Immature natural killer cell (primary cell): ENCODE measurements around the gene PDSS2. TPM values are rescaled to one million over a fixed set of nuclear protein-coding genes. Genes with fewer than 3 reads are reported as not detected.
"Not testable (repeated sequence)": the region's sequence is repeated elsewhere in the genome, so short reads cannot be mapped to it uniquely, and the experiment has no call there.

ENCODE experiments used
- DNase-seq, 3 donors: peaks; one replicate each; pipeline ENCODE4 v3.0.0; 2022; ENCODE audit warnings: mixed read lengths in 1 of 3
- H3K27ac Mint-ChIP-seq, 6 donors: one replicate each; pipeline ENCODE4 v1.8.0; 2020; ENCODE audit warnings: mixed read lengths in 6 of 6, mild to moderate bottlenecking in 5 of 6, inconsistent platforms in 4 of 6, moderate library complexity in 3 of 6
- H3K27me3 Mint-ChIP-seq, 3 donors: one replicate each; pipeline ENCODE4 v1.8.0; 2020 to 2021; ENCODE audit warnings: low read depth in 3 of 3, mild to moderate bottlenecking in 3 of 3, mixed read lengths in 3 of 3, moderate library complexity in 3 of 3, inconsistent platforms in 1 of 3
- H3K36me3 Mint-ChIP-seq, 3 donors: one replicate each; pipeline ENCODE4 v1.8.0; 2020; ENCODE audit warnings: mixed read lengths in 3 of 3, inconsistent platforms in 2 of 3, mild to moderate bottlenecking in 2 of 3
- H3K4me1 Mint-ChIP-seq, 2 donors: one replicate each; pipeline ENCODE4 v1.8.0; 2020; ENCODE audit warnings: inconsistent platforms in 2 of 2, mild to moderate bottlenecking in 2 of 2, mixed read lengths in 2 of 2, moderate library complexity in 1 of 2
- H3K4me3 Mint-ChIP-seq, 5 donors: one replicate each; pipeline ENCODE4 v1.8.0; 2020; ENCODE audit warnings: mild to moderate bottlenecking in 5 of 5, mixed read lengths in 5 of 5, inconsistent platforms in 3 of 5, moderate library complexity in 3 of 5
- H3K9me3 Mint-ChIP-seq, 6 donors: one replicate each; pipeline ENCODE4 v1.8.0; 2020; ENCODE audit warnings: mild to moderate bottlenecking in 6 of 6, mixed read lengths in 6 of 6, inconsistent platforms in 4 of 6, moderate library complexity in 3 of 6
- polyA plus RNA-seq, 3 donors: library from polyadenylated mRNA; unstranded; fragments of 300-500 nt; fragmentation: Illumina TruSeq; gene quantifications; one replicate each; pipeline ENCODE4 v1.2.3, GENCODE V29; 2021

Gene PDSS2
- polyA plus RNA-seq, 3 donors from 2014 or later, result 10.2 to 11.5 (median 11.0) TPM

GRCh38 chr6:107180099-107180498, 279.3 kb downstream of the PDSS2 start:
- Mint-ChIP-seq H3K4me3 (no peak overlapping the region), H3K36me3 (peaks cover 0 to 6% (median 4%) of the 10 kb centered on the region in 3 donors), H3K9me3 (no peaks in the 10 kb centered on the region), H3K4me1 (no peaks in the 10 kb centered on the region), H3K27me3 (no peaks in the 10 kb centered on the region), H3K27ac (no peak overlapping the region)
- no peak for DNase-seq

DNA sequence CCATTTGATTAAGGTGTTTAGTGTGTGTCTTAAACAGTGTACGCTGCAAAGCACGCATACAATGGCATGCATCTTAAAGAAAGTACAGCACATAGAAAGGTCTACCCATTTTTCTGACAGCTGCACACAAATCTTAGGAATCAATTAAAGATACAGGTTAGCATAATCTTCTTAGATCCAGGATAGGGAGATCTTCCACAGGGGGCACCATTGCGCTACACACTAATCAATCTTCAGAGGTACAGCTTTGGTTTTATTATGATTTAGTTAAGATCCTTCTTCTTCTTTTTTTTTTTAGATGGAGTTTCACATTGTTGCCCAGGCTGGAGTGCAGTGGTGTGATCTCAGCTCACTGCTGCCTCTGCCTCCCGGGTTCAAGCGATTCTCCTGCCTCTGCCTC, 280.4 kb downstream of the PDSS2 start:
- H3K4me3 Mint-ChIP-seq, result no peak overlapping the region
- H3K4me1 Mint-ChIP-seq, result no peaks in the 10 kb centered on the region
- no peaks in the 10 kb centered on the region for H3K9me3 Mint-ChIP-seq
- no peak for DNase-seq
- peaks cover 0 to 3% (median 0%) of the 10 kb centered on the region in 3 donors for H3K27me3 Mint-ChIP-seq
- peaks cover 5 to 9% (median 6%) of the 10 kb centered on the region in 3 donors for H3K36me3 Mint-ChIP-seq
- H3K27ac Mint-ChIP-seq, result no peak overlapping the region

DNA sequence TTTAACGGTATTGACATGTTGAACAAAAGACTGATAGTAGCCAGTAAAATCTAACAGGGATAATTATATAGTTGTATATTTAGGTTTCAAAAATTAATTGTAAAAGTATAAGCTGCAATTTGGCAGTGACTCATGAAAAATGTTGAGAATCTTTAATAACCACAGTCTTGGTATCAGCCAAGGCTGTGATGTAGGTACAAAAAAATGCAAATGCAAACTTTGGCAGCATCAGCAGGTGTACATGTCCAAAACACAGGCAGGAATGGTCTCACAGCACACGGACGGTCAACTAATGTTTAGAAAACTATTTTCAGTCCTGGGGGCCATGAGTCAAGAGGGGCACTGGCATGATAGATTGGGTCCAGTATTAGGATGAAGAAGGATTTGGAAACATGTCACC, 285.6 kb downstream of the PDSS2 start:
- H3K4me1 Mint-ChIP-seq, result no peaks in the 10 kb centered on the region
- peaks cover 0 to 3% (median 0%) of the 10 kb centered on the region in 3 donors for H3K27me3 Mint-ChIP-seq
- DNase-seq, result no peak
- peaks cover 5 to 19% (median 11%) of the 10 kb centered on the region in 3 donors for H3K36me3 Mint-ChIP-seq
- peak overlapping the region in 1 of 6 donors; percentile 55 for H3K27ac Mint-ChIP-seq
- no peak overlapping the region for H3K4me3 Mint-ChIP-seq
- peaks cover 0 to 4% (median 0%) of the 10 kb centered on the region in 6 donors for H3K9me3 Mint-ChIP-seq

DNA sequence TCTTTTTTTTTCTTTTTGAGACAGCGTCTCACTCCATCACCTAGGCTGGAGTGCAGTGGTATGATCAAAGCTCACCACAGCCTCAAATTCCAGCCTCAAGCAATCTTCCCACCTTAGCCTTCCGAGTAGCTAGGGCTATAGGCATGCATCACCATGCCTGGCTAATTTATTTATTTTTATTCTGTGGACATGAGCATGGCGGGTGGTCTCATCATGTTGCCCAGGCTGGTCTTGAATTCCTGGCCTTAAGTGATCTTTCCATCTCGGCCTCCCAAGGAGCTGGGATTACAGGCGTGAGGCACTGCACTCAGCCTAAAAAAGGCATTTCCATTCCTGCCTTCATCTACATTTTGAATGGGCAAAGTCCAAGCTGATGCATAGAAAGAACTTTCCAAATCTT, 287.9 kb downstream of the PDSS2 start:
- DNase-seq, result no peak
- H3K36me3 Mint-ChIP-seq, result peaks cover 5 to 19% (median 11%) of the 10 kb centered on the region in 3 donors
- H3K27ac Mint-ChIP-seq, result no peak overlapping the region
- peaks cover 0 to 3% (median 0%) of the 10 kb centered on the region in 3 donors for H3K27me3 Mint-ChIP-seq
- peaks cover 0 to 5% (median 0%) of the 10 kb centered on the region in 6 donors for H3K9me3 Mint-ChIP-seq
- no peak overlapping the region for H3K4me3 Mint-ChIP-seq
- no peaks in the 10 kb centered on the region for H3K4me1 Mint-ChIP-seq

- H3K27ac Mint-ChIP-seq, H3K9me3 Mint-ChIP-seq, H3K4me1 Mint-ChIP-seq, DNase-seq, H3K27me3 Mint-ChIP-seq, H3K36me3 Mint-ChIP-seq, H3K4me3 Mint-ChIP-seq: not testable (repeated sequence)
Measured at GRCh38 chr6:107164299-107164698, 295.1 kb downstream of the PDSS2 start.

DNA sequence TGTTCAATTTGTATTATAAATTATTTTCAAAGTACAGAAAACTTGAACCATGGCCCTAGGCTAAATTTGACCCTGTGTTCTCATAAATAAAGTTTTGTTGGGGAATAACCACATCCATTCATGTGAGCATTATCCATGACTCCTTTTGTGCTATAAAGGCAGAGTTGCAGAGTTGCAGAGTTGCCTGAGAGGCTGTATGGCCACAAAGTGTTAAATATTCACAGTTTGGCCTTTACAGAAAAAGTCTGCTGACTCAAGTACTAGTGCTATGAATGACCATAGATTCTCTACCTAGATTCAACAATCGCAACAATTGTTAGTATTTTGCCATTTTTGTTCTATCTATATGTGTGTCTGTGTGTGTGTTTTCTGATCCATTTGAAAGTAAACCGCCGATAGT, 297.8 kb downstream of the PDSS2 start:
- DNase-seq, result no peak
- Mint-ChIP-seq H3K9me3 (no peaks in the 10 kb centered on the region), H3K27me3 (no peaks in the 10 kb centered on the region), H3K4me3 (no peak overlapping the region), H3K36me3 (no peaks in the 10 kb centered on the region), H3K27ac (no peak overlapping the region), H3K4me1 (no peaks in the 10 kb centered on the region)

DNA sequence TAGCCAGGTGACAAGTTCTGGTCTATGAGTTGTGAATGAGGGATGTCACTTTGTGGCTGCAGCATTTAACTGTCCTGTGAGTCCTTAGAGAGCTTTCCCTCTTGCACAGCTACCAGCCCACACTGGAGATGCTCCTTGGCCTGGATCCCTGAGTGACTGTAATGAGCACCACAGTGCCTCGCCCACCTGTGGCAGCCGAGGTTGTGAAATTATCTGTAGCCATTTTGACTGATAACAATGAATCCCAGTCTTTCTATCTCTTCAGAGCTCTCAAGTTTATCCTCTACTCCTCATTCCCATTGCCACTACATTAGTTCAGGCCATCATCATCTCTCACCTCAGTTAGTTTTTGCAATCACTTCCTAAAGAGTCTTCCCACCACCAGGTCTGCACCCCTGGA, 302.7 kb downstream of the PDSS2 start:
- H3K36me3 Mint-ChIP-seq, result peaks cover 0 to 3% (median 0%) of the 10 kb centered on the region in 3 donors

GRCh38 chr6:107154801-107155160, 304.6 kb downstream of the PDSS2 start:
- Mint-ChIP-seq H3K27ac (peak overlapping the region in 1 of 6 donors; percentile 14), H3K36me3 (peaks cover 0 to 4% (median 3%) of the 10 kb centered on the region in 3 donors), H3K9me3 (no peaks in the 10 kb centered on the region), H3K4me3 (no peak overlapping the region), H3K4me1 (no peaks in the 10 kb centered on the region), H3K27me3 (peaks cover 1 to 2% (median 2%) of the 10 kb centered on the region in 3 donors)
- DNase-seq, result no peak

More for the DNA sequence above, 302.7 kb downstream of the PDSS2 start:
- Mint-ChIP-seq H3K4me3 (no peak overlapping the region), H3K27me3 (peaks cover 0 to 2% (median 0%) of the 10 kb centered on the region in 3 donors), H3K27ac (no peak overlapping the region), H3K9me3 (no peaks in the 10 kb centered on the region), H3K4me1 (no peaks in the 10 kb centered on the region)
- DNase-seq, result no peak

DNA sequence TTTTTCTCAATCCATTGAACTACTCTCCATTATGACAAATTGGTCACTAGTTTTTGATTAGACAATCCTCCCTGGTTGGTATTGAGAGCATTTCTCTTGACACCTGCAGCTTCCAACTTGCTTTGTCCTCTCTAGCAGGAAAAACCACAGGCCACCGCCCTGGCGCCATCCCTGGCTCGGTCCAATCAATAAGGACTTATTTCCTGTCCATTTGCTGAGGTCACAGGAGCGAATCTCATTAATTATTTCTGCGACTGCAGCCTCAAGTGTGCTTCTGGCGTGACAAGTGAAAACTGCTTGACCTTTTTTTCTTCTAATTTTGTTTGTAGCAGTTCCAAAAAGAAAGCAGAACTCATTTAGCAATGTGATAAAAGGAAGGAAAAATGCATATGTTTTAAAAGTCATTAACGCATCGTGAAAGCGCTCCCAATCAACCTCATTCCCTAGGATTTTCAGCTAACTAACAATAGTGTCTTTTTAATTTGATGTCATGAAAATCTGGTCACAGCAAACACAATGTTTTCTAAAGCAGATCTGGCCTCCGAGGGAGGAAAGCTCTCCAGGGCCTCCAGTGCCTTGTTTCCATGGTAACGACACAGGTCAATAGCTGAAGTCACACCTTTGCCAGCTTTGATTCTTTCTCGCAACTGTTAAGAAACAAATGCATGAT, 305.1 kb downstream of the PDSS2 start:
- H3K27me3 Mint-ChIP-seq, result peaks cover 1 to 2% (median 2%) of the 10 kb centered on the region in 3 donors
- peaks cover 0 to 4% (median 3%) of the 10 kb centered on the region in 3 donors for H3K36me3 Mint-ChIP-seq
- H3K4me1 Mint-ChIP-seq, result no peaks in the 10 kb centered on the region
- no peaks in the 10 kb centered on the region for H3K9me3 Mint-ChIP-seq
- no peak for DNase-seq
- H3K4me3 Mint-ChIP-seq, result no peak overlapping the region
- peak overlapping the region in 1 of 6 donors; percentile 14 for H3K27ac Mint-ChIP-seq

GRCh38 chr6:107152638-107153430, 306.5 kb downstream of the PDSS2 start:
- peaks cover 1 to 2% (median 2%) of the 10 kb centered on the region in 3 donors for H3K27me3 Mint-ChIP-seq
- H3K4me3 Mint-ChIP-seq, result no peak overlapping the region
- no peaks in the 10 kb centered on the region for H3K4me1 Mint-ChIP-seq
- no peaks in the 10 kb centered on the region for H3K9me3 Mint-ChIP-seq
- H3K36me3 Mint-ChIP-seq, result peaks cover 3 to 4% (median 3%) of the 10 kb centered on the region in 3 donors
- H3K27ac Mint-ChIP-seq, result no peak overlapping the region
- DNase-seq, result no peak

DNA sequence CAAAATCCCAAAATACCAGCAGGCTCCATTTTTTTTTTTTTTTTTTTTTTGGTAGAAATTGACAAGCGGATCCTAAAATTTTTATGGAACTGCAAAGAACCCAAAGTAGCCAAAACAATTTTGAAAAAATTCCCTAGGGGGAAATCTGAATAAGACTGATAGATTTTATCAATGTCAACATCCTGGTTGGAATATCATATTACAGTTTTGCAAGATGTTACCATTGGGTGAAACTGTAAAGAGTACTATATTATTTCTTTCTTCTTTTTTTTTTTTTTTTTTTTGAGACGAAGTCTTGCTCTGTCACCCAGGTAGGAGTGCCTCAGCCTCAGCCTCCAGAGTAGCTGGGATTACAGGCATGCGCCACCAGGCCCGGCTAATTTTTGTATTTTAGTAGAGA, 314.7 kb downstream of the PDSS2 start:
- H3K9me3 Mint-ChIP-seq, result no peaks in the 10 kb centered on the region
- H3K4me1 Mint-ChIP-seq, result no peaks in the 10 kb centered on the region
- H3K36me3 Mint-ChIP-seq, result peaks cover 0 to 8% (median 0%) of the 10 kb centered on the region in 3 donors
- no peak overlapping the region for H3K27ac Mint-ChIP-seq
- no peaks in the 10 kb centered on the region for H3K27me3 Mint-ChIP-seq
- no peak overlapping the region for H3K4me3 Mint-ChIP-seq
- no peak for DNase-seq

- no peaks in the 10 kb centered on the region for H3K4me1 Mint-ChIP-seq
- H3K9me3 Mint-ChIP-seq, result no peaks in the 10 kb centered on the region
- no peak overlapping the region for H3K4me3 Mint-ChIP-seq
- H3K27ac Mint-ChIP-seq, result no peak overlapping the region
- no peak for DNase-seq
- peaks cover 0 to 8% (median 0%) of the 10 kb centered on the region in 3 donors for H3K36me3 Mint-ChIP-seq
- no peaks in the 10 kb centered on the region for H3K27me3 Mint-ChIP-seq
Measured at GRCh38 chr6:107144014-107144413, 315.4 kb downstream of the PDSS2 start.

DNA sequence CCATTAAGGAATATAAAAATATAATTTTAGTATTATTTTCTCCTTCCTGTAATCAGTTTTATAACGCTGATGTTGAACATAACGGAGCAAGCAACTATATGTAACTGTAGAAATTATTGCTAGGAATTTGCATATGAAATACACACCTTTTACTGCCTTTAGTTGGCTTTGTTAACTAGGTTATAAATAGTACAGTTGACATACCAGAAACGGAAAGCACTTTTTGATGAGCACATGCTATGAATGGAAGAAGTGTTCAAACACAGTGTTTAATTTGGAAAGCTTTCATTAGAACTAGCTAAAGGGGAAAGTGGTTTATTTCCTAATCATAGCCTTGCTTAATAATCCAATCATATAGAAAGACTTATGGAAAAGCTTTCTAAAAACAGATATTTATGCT, 318.8 kb downstream of the PDSS2 start:
- Mint-ChIP-seq H3K36me3 (peaks cover 0 to 4% (median 0%) of the 10 kb centered on the region in 3 donors), H3K9me3 (no peaks in the 10 kb centered on the region), H3K27ac (no peak overlapping the region), H3K4me3 (no peak overlapping the region), H3K27me3 (peaks cover 0 to under 1% (median 0%) of the 10 kb centered on the region in 3 donors), H3K4me1 (no peaks in the 10 kb centered on the region)
- no peak for DNase-seq

DNA sequence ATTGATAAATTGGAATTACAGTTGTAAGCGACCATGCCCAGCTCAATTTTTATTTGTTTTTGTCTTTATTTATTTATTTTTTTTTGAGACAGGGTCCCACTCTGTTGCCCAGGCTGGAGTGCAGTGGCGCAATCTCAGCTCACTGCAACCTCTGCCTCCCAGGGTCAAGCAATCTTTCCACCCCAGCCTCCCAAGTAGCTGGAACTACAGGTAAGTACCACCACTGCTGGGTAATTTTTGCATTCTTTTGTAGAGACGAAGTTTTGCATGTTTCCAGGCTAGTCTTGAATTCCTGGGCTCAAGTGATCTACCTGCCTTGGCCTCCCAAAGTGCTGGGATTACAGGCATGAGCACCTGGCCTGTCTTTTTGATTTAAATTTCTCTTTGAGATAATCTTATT, 323.0 kb downstream of the PDSS2 start:
- not testable (repeated sequence) for H3K27me3 Mint-ChIP-seq, H3K9me3 Mint-ChIP-seq, H3K4me1 Mint-ChIP-seq, DNase-seq, H3K4me3 Mint-ChIP-seq, H3K36me3 Mint-ChIP-seq, H3K27ac Mint-ChIP-seq
